ENCODE results near the gene PROS1.

Gene PROS1

GRCh38 chr3:93973131-93974126 lies at the start of gene PROS1:
TSS of gene PROS1 (minus strand) at chr3:93973896. CDS start at chr3:93973749, 147 bp downstream.
- peak in 55 of 56 donors; percentile 8 to 86 (median 55) for DNase-seq

DNA sequence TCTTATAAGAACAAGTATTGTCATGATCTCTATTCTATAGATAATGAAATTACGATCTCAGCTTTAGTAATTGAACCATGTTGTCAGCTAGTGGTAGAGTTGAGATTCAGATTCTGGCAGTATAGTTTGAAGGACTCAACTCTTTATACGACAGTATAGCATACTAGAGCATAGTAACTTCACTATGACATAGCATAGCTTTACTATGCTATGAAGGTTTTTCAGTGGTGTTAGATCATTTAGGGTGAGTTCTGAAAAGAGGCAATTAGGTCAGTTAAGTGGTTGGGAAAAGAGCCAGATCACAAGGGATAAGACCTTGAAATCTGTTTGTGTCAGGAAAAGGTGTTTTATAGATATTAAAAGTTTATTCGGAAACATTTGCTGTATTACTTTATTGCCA lies 46.6 kb upstream of the PROS1 start:
- DNase-seq = no peak

GRCh38 chr3:94019659-94020058 lies 46.0 kb upstream of the PROS1 start:
- DNase-seq = no peak

GRCh38 chr3:94015025-94015424 lies 41.3 kb upstream of the PROS1 start:
- no peak for DNase-seq

GRCh38 chr3:94012185-94012584 lies 38.5 kb upstream of the PROS1 start:
- no peak for DNase-seq

- no peak for DNase-seq
Observed at GRCh38 chr3:94011233-94011711, 37.6 kb upstream of the PROS1 start.

- no peak for DNase-seq
Observed at GRCh38 chr3:94009608-94010007, 35.9 kb upstream of the PROS1 start.

- DNase-seq = no peak
Observed at GRCh38 chr3:94008253-94008652, 34.6 kb upstream of the PROS1 start.

GRCh38 chr3:94004301-94004910 lies 30.7 kb upstream of the PROS1 start:
- no peak for DNase-seq

DNA sequence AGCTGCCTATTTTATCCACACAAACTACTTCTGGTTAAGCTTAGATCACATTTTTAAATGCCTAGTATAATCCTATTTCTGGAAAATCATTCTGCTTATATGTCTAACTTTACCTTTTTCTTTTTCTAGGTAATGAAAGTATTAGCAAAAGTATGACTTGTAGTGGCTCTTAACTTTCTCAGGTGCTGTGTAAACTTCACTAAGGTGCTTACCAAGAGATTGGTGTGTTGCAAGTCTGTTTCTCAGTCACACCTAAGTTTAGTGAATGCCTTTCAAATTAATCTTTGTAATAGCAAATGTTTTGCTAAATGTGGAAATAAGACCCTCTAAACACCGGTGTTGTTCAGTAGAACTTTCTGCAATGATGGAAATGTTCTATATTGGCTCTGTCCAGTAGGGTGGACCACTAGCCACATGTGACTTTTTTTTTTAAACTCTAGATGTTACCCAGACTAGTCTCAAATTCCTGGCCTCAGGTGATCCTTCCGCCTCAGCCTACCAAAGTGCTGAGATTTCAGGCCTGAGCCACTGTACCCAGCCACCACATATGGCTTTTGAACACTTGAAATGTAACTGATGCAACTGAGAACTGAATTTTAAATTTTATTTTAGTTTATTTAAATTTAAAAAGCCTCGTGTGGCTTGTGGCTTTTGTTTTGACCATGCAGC lies 28.3 kb upstream of the PROS1 start:
- no peak for DNase-seq

- DNase-seq = no peak
Observed at GRCh38 chr3:94001191-94001590, 27.5 kb upstream of the PROS1 start.

GRCh38 chr3:93994056-93994455 lies 20.4 kb upstream of the PROS1 start:
- DNase-seq = no peak

DNA sequence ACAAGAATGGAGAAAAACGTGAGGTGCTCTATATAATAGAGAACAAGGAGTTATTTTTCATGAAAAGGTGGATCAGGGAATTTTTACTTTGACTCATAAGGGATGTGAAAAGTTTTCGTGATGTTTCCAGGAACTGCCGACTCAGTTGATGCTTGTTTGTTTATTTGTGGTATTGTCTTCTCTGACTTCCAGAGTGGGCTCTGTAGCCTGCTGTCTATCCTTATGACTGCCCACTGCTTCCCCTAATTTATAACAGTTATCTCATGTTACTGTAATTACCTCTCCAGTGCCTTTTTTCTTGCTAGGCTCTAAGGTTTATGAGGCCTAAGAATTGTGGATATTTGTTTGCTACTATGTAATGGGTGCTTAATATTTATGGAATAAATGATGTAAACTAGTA lies 18.5 kb upstream of the PROS1 start:
- DNase-seq = no peak

- no peak for DNase-seq
Observed at GRCh38 chr3:93991631-93992030, 17.9 kb upstream of the PROS1 start.

GRCh38 chr3:93989241-93989640 lies 15.5 kb upstream of the PROS1 start:
- no peak for DNase-seq

GRCh38 chr3:93988764-93989163 lies 15.1 kb upstream of the PROS1 start:
- DNase-seq = no peak

DNA sequence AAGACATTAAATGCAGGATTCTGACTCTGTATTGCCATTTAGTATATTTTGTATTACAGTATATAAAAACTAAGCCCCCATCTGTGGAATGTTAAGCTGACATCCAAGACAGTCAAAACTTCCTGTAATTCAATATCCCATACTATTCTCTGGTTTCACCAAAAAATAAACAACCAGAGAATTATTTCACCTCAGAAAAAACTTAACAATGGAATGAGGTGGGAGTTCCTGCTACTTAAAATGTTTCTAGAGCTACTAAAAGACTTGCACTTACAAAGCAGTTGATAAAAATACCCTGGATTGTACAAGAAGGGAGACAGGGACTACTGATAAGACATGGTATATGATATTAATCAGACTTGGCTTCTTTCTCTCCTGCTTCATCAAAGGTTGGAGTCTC lies 14.6 kb upstream of the PROS1 start:
- DNase-seq = no peak

DNA sequence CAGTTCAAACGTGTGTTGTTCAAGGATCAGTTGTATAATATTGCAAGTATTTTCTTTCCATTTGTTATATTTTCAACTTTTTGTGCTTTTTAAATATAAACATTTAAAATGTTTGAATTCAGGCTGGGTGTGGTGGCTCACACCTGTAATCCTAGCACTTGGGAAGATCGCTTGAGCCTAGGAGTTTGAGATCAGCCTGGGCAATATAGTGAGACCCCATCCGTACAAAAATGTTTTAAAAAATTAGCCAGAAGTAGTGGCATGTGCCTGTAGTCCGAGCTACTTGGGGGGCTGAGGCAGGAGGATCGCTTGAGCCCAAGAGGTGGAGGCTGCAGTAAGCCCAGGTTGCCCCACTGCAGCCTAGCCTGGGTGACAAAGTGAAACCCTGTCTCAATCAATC lies 10.9 kb upstream of the PROS1 start:
- no peak for DNase-seq

- no peak for DNase-seq
Observed at GRCh38 chr3:93983408-93983807, 9.7 kb upstream of the PROS1 start.

GRCh38 chr3:93981649-93982048 lies 8.0 kb upstream of the PROS1 start:
- DNase-seq = no peak

GRCh38 chr3:93979850-93980676 lies 6.4 kb upstream of the PROS1 start, which contains the start of gene ARL13B:
TSS of gene ARL13B (plus strand) at chr3:93980155. CDS start at chr3:93980424, 269 bp downstream.
- peak; percentile 69 to 99 (median 95) for DNase-seq
